Measurements from ENCODE around the gene AKAP8L.

- TF ChIP-seq POLR2A (IDR thresholded peaks at IDR 0.05; ENCODE audit: control extremely low read depth in 1 of 2, low read depth in 2 of 2, low read length in 2 of 2), result no peak; a peak in 1 of 3 replicates
- TF ChIP-seq HDAC2 (IDR thresholded peaks at IDR 0.05; ENCODE audit: borderline replicate concordance in 1 of 2, low read depth in 2 of 2, low read length in 2 of 2), result no peak
- no peak for TF ChIP-seq CTCF (IDR thresholded peaks at IDR 0.05; ENCODE audit: control extremely low read depth in 1 of 3, insufficient read depth in 1 of 3, low read depth in 1 of 3, low read length in 3 of 3)
- no peak for TF ChIP-seq EP300 (IDR thresholded peaks at IDR 0.05; ENCODE audit: borderline replicate concordance in 1 of 2, low read depth in 2 of 2, low read length in 2 of 2)
- TF ChIP-seq TCF12 (IDR thresholded peaks at IDR 0.05; ENCODE audit: low read depth, low read length), result no peak
- TF ChIP-seq PHF8 (conservative IDR thresholded peaks at IDR 0.05; ENCODE audit: low read depth, low read length), result no peak
- TF ChIP-seq EZH2 (IDR thresholded peaks at IDR 0.05; ENCODE audit: low read depth, low read length, severe bottlenecking), result no peak
- TF ChIP-seq ATF2 (IDR thresholded peaks at IDR 0.05; ENCODE audit: low read length), result no peak
- no peak for TF ChIP-seq TAF1 (IDR thresholded peaks at IDR 0.05; ENCODE audit: low read depth, low read length)
- TF ChIP-seq BRCA1 (IDR thresholded peaks at IDR 0.05; ENCODE audit: low read depth, low read length), result no peak
- no peak for TF ChIP-seq MAFK (IDR thresholded peaks at IDR 0.05; ENCODE audit: low read depth, low read length)
- TF ChIP-seq POLR2AphosphoS5 (IDR thresholded peaks at IDR 0.05; ENCODE audit: low read depth, low read length), result no peak
- no peak for TF ChIP-seq GABPA (IDR thresholded peaks at IDR 0.05; ENCODE audit: borderline replicate concordance, insufficient read depth, low read length)
- no peak for TF ChIP-seq SUZ12 (IDR thresholded peaks at IDR 0.05; ENCODE audit: low read length)
These were observed 87.9 kb downstream of the AKAP8L start for GRCh38 chr19:15330801-15331418.

Data from H1 (cell line).